GM12878 (cell line): ENCODE data around the gene ELL.

Experiments used
- CHD2 ChIP-seq: IDR thresholded peaks from 2 replicates; pipeline ENCODE4 v1.6.1; 2011; ENCODE audit warnings: low read depth, low read length, improper control_type of control experiment, borderline replicate concordance
- CTCF ChIP-seq, 3 experiments: IDR thresholded peaks in 2 of 3; conservative IDR thresholded peaks in 1 of 3; 2 replicates each; pipeline ENCODE4 v1.5.1; 2011; ENCODE audit warnings: low read depth in 3 of 3, low read length in 3 of 3, mild to moderate bottlenecking in 3 of 3, control low read depth in 2 of 3, moderate library complexity in 2 of 3, inconsistent platforms in 1 of 3, mixed read lengths in 1 of 3; ENCODE audit not compliant: control insufficient read depth in 2 of 3, insufficient read depth in 1 of 3; ENCODE audit errors: extremely low read depth in 1 of 3
- NR2C2 ChIP-seq: IDR thresholded peaks from 2 replicates; pipeline ENCODE4 v1.6.1; 2011; ENCODE audit warnings: borderline replicate concordance, low read depth; ENCODE audit not compliant: control insufficient read depth, insufficient read length
- POLR2AphosphoS5 ChIP-seq: IDR thresholded peaks from 2 replicates; pipeline ENCODE4 v1.6.1; 2011; ENCODE audit warnings: mild to moderate bottlenecking, low read length, inconsistent platforms
- RAD21 ChIP-seq: IDR thresholded peaks from 2 replicates; pipeline ENCODE4 v1.6.1; 2011; ENCODE audit warnings: mild to moderate bottlenecking, low read depth, low read length, moderate library complexity; ENCODE audit not compliant: insufficient read depth
- RBBP5 ChIP-seq: fragments of 200-600 bp; sonication (generic); conservative IDR thresholded peaks from 2 replicates; pipeline ENCODE4 v1.6.1; 2016
- RCOR1 ChIP-seq: conservative IDR thresholded peaks from 2 replicates; pipeline ENCODE4 v1.6.1; 2012; ENCODE audit warnings: low read depth, low read length, improper control_type of control experiment
- SIN3A ChIP-seq: IDR thresholded peaks from 2 replicates; pipeline ENCODE4 v1.6.1; 2012; ENCODE audit warnings: low read depth, low read length, improper control_type of control experiment
- SUPT20H ChIP-seq: IDR thresholded peaks from 2 replicates; pipeline ENCODE4 v1.6.1; 2011; ENCODE audit warnings: low read depth, mild to moderate bottlenecking, low read length, moderate library complexity, borderline replicate concordance; ENCODE audit not compliant: control insufficient read depth

DNA sequence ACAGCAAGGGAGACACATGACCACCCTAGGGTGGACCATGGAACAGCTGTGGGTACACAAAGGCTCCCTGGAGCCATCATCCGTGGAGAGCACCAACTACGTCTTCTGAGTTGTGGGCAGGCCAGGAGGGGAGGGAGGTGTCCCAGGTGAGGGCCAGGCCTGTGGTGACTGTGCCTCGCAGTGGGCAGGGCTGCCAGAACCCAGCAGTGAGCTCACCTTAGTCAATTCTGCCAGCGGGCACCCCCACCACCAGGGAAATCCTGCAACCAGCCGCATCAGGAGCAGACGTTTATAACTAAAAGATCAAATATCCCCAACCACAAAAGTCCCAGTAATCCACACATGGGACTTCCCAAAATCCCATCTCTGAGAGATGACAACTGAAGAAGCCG, 19.6 kb downstream of the ELL start:
- no peak for TF ChIP-seq CTCF (IDR thresholded peaks at IDR 0.05 in 2 of 3, conservative IDR thresholded peaks at IDR 0.05 in 1 of 3; ENCODE audit: control insufficient read depth in 2 of 3, extremely low read depth in 1 of 3, insufficient read depth in 1 of 3, low read depth in 3 of 3, low read length in 3 of 3)
- TF ChIP-seq SUPT20H: no peak
- TF ChIP-seq RAD21: no peak
- no peak for TF ChIP-seq NR2C2
- no peak for TF ChIP-seq CHD2
- no peak for TF ChIP-seq POLR2AphosphoS5
- TF ChIP-seq RCOR1: no peak
- no peak for TF ChIP-seq SIN3A
- no peak for TF ChIP-seq RBBP5
